Activated CD4-positive, alpha-beta memory T cell treated with anti-CD3 and anti-CD28 coated beads for 36 hours (primary cell): Measurements from ENCODE around the gene CXorf58. TPM values are rescaled to one million over a fixed set of nuclear protein-coding genes. Genes with fewer than 3 reads are reported as not detected.
"Not testable (repeated sequence)": the region's sequence is repeated elsewhere in the genome, so short reads cannot be mapped to it uniquely, and the experiment has no call there.

Experiments
- CTCF ChIA-PET: fragments of 350-600 bp; sonication (Branson Sonifier 250); formaldehyde crosslinking; loops from one replicate; lab custom pipeline; 2021; ENCODE audit warnings: antibody characterized with exemption, inconsistent platforms; lab: Charles Lee
- POLR2A ChIA-PET: fragments of 350-600 bp; sonication (Branson Sonifier 250); formaldehyde crosslinking; loops from one replicate; lab custom pipeline; 2021; ENCODE audit warnings: antibody characterized with exemption; lab: Charles Lee
- DNase-seq: peaks from one replicate; pipeline ENCODE4 v3.0.0-alpha.2; 2020
- H3K27ac Mint-ChIP-seq: one replicate; pipeline ENCODE4 v1.8.0; 2021; ENCODE audit warnings: mixed read lengths
- H3K27me3 Mint-ChIP-seq: one replicate; pipeline ENCODE4 v1.8.0; 2021; ENCODE audit warnings: mixed read lengths
- H3K36me3 Mint-ChIP-seq: one replicate; pipeline ENCODE4 v1.8.0; 2021; ENCODE audit warnings: mixed read lengths
- H3K4me1 Mint-ChIP-seq: one replicate; pipeline ENCODE4 v1.8.0; 2021; ENCODE audit warnings: low read depth, mixed read lengths
- H3K4me3 Mint-ChIP-seq: one replicate; pipeline ENCODE4 v1.8.0; 2021; ENCODE audit warnings: mild to moderate bottlenecking, mixed read lengths
- H3K9me3 Mint-ChIP-seq: one replicate; pipeline ENCODE4 v1.8.0; 2021; ENCODE audit warnings: mixed read lengths
- intact Hi-C: fragments of 100-400 bp; cut with micrococcal nuclease; formaldehyde crosslinking; loops from one replicate; pipeline ENCODE4 v1.15.1; 2023
- total RNA-seq, 2 experiments: library from RNA; stranded (reverse); gene quantifications; one replicate each; pipeline ENCODE4 v1.2.3, GENCODE V29; 2021

Gene CXorf58, protein sequence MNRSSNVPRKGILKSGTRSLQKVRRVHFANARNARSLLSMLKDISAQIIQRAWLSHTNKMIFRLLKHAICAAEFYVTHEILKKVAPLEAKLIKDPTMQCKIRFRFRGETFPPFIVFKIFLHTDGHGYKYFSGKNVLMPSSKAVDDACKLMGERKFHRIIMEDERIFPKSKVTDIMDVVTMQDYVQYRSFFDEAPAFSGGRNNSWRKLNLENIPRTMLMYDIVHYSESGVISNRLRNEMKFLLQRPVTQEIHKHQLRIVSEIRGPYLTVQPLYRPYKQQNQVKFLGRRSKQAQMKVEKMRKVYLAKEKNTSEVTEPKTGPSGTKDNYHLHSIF
- under 1 TPM in 1 of 2 experiments, not detected in 1; 0.17 TPM for total RNA-seq

DNA sequence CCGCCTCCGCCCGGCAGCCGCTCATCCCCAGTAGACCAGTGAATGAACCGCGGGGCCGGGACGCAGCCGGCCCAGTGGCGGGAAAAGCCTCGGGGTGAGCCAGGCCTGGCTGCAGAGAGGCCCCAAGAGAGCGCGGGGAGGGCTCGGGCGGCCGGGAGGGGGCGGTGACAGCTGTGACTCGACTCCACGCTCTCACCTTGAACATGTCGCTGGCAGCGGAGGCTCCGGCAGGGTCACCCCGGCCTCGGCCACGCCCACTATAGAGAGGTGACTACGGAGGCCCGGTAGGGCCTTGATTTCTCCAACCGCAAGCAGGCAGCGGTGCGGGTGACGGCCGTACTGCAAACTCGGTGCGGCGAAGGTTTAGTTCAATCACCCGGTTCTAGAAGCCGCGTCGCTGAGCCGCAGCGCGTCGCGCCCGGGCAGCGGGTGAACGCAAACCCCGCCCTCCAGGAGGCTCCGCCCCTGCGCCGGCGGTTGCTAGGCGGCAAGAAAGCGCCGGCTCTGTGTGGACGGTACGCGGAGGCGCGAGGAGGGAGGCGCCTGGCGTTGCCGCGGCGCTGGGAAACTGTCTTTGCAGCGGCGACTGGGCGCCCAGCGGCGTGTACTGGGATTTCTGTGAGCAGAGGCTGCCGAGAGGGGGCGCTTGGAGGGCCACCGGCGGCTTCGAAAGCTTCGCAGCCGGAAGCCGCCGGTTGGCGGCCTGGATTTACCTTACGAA lies at the start of gene CXorf58, which contains the start of gene APOO:
CXorf58 (plus strand) TSS at position 509 of the 721 bp plus-strand sequence. CDS start 2,297 bp downstream, outside the sequence.
APOO (minus strand) TSS at position 441 of the 721 bp plus-strand sequence; CDS start at position 205, 236 bp downstream.
- ChIA-PET CTCF (interaction anchor here (0.7 to 4.1 kb wide), 9 partner anchors 45 to 236 kb away, joined by 3 to 36 read pairs (median 3); partner anchors contain the start of genes EIF2S3, KLHL15 and SAT1), POLR2A (interaction anchor here (0.7 to 2.7 kb wide), 4 partner anchors 33 to 147 kb away, joined by 3 to 21 read pairs (median 6); partner anchors contain the start of genes EIF2S3 and SAT1)
- peak; percentile 94 for DNase-seq
- Mint-ChIP-seq H3K27me3 (no peaks in the 10 kb centered on the region), H3K27ac (peak within 1 kb of the TSS; percentile 87), H3K36me3 (no peaks in the 10 kb centered on the region), H3K9me3 (no peaks in the 10 kb centered on the region), H3K4me3 (peak within 1 kb of the TSS; percentile 74), H3K4me1 (peaks cover 21% of the 10 kb centered on the region)
- intact Hi-C loops = loop anchor here (1.0 to 5.0 kb wide), 8 partner anchors 46 to 335 kb away; partner anchors contain the start of genes EIF2S3, PRDX4 and SAT1

GRCh38 chrX:23859238-23859637 lies 48.6 kb upstream of the CXorf58 start:
- H3K27me3 Mint-ChIP-seq, H3K4me1 Mint-ChIP-seq, H3K27ac Mint-ChIP-seq, H3K36me3 Mint-ChIP-seq, H3K4me3 Mint-ChIP-seq, CTCF ChIA-PET, POLR2A ChIA-PET, intact Hi-C loops, DNase-seq, H3K9me3 Mint-ChIP-seq: not testable (repeated sequence)

- Mint-ChIP-seq H3K4me3 (no peak overlapping the region), H3K9me3 (no peaks in the 10 kb centered on the region), H3K27ac (no peak overlapping the region), H3K36me3 (peaks cover 5% of the 10 kb centered on the region), H3K27me3 (no peaks in the 10 kb centered on the region), H3K4me1 (peaks cover 4% of the 10 kb centered on the region)
- intact Hi-C loops = no loop called here
- CTCF ChIA-PET = no interaction called here
- POLR2A ChIA-PET = no interaction called here
- DNase-seq = peak; percentile 8
These were observed 46.5 kb upstream of the CXorf58 start for GRCh38 chrX:23861215-23861896.

DNA sequence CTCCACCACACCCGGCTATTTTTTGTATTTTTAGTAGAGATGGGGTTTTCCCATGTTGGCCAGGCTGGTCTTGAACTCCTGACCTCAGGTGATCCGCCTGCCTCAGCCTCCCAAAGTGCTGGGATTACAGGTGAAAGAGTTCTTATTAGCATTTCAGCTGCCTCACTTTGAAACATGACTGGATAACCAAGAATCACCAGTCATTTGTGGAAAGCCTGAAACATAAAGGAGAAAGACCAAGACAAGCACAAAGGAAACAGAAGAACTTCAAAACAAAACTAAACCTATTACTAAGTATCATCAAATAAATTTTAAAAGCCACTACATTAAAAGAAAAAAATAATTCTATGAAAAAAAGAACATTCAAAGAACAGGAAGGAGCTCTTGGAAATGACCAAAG lies 45.9 kb upstream of the CXorf58 start:
- H3K4me3 Mint-ChIP-seq, CTCF ChIA-PET, H3K27me3 Mint-ChIP-seq, H3K36me3 Mint-ChIP-seq, intact Hi-C loops, H3K27ac Mint-ChIP-seq, H3K4me1 Mint-ChIP-seq, H3K9me3 Mint-ChIP-seq: not testable (repeated sequence)
- DNase-seq = peak; percentile 17
- POLR2A ChIA-PET = interaction anchor here (0.6 kb wide), 1 partner anchor 171 kb away, joined by 4 read pairs; no protein-coding TSS in a partner anchor

GRCh38 chrX:23864742-23865326 lies 43.0 kb upstream of the CXorf58 start:
- ChIA-PET CTCF (no interaction called here), POLR2A (no interaction called here)
- no peak overlapping the region for H3K4me3 Mint-ChIP-seq
- H3K27me3 Mint-ChIP-seq = no peaks in the 10 kb centered on the region
- H3K36me3 Mint-ChIP-seq = peaks cover 5% of the 10 kb centered on the region
- intact Hi-C loops = no loop called here
- H3K4me1 Mint-ChIP-seq = peaks cover 4% of the 10 kb centered on the region
- no peaks in the 10 kb centered on the region for H3K9me3 Mint-ChIP-seq
- H3K27ac Mint-ChIP-seq = no peak overlapping the region
- no peak for DNase-seq

DNA sequence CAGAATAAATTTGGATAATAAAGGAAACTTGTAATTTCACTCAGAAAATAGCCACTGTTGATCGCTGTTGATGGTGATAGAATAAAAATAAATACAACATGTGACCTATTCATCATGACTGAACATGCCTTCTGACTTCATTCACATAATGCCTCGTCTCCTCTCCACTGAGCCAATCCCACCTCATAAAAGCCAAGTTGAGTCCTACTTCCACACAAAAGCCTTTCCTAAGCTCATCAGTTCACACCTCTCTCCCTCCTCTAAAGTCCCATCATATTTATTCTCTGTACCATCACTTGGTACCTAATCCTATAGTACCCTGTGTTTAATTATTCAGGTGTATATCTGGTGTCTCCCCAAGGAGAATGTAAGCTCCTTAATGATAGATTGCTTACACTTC lies 37.8 kb upstream of the CXorf58 start:
- Mint-ChIP-seq H3K27me3 (no peaks in the 10 kb centered on the region), H3K36me3 (peaks cover 3% of the 10 kb centered on the region), H3K9me3 (no peaks in the 10 kb centered on the region), H3K4me1 (no peaks in the 10 kb centered on the region), H3K27ac (no peak overlapping the region), H3K4me3 (no peak overlapping the region)
- CTCF ChIA-PET = no interaction called here
- POLR2A ChIA-PET = interaction anchor here (0.6 kb wide), 1 partner anchor 96 kb away, joined by 4 read pairs; no protein-coding TSS in a partner anchor
- intact Hi-C loops = no loop called here
- DNase-seq = no peak

DNA sequence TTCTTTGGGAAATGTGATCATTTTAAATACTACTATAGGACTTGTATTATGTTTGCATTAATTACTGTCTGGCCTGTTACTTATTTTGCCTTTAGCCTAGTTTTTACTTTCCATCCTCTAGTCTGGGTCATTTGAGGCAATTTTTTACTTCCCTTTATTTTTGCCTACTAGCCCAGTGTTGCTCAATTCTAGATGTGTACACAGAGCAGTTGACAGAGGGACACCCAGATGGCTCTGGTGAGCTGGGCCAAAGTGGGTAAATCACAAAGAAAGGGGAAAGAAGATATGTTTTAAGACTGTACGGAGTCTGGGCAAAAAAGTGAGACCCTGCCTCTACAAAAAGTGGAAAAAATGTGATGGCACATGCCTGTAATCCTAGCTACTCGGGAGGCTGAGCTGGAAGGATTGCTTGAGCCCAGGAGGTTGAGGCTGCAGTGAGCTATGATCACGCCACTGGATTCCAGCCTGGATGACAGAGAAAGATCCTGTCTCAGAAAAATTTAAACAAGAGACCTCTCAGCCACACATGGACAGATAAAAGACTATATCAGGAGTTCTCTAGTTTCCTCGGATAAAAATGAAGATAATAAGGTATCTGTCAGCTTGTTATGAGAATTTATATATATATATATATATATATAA lies 35.8 kb upstream of the CXorf58 start:
- Mint-ChIP-seq H3K4me3 (no peak overlapping the region), H3K27ac (no peak overlapping the region)
- POLR2A ChIA-PET = no interaction called here

DNA sequence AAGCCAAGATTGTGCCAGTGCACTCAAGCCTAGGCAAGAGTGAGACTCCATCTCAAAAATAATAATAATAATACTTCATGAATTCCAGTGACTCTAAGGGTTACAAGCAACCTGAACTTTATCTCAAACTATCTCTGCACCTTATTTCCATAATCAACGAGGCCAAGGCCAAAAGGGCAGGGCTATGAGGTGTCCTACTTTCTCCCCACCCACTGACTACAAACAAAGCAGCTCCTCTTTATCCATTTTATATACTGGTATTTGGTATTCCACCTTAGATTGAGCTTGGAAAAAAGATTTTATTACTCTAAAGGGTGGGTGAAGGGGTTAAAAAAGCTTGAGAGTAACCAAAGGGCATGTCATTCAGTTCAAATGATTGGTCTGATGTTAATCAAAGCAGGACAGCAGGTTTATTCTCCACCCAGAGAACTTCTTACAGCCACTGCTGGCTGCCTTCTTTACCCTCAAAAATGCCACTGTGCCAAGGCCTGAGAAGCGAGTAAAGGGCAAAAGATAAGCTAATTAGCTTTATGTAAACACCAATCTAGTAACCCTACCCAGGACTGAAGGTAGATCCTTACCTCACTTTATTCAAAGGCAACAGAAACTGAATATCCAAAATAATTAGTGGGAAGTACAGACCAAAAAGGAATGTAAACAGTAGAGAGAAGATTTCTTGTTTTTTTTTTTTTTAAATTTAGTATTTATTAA lies 28.3 kb upstream of the CXorf58 start:
- ChIA-PET POLR2A (no interaction called here), CTCF (interaction anchor here (1.8 kb wide), 1 partner anchor 22 kb away, joined by 5 read pairs; no protein-coding TSS in a partner anchor)
- Mint-ChIP-seq H3K4me3 (no peak overlapping the region), H3K36me3 (peaks cover 2% of the 10 kb centered on the region), H3K4me1 (peaks cover 13% of the 10 kb centered on the region), H3K9me3 (no peaks in the 10 kb centered on the region), H3K27me3 (no peaks in the 10 kb centered on the region), H3K27ac (no peak overlapping the region)
- no peak for DNase-seq
- intact Hi-C loops = no loop called here

More for the DNA sequence above, 35.8 kb upstream of the CXorf58 start:
- H3K9me3 Mint-ChIP-seq = no peaks in the 10 kb centered on the region
- no peaks in the 10 kb centered on the region for H3K4me1 Mint-ChIP-seq
- CTCF ChIA-PET = interaction anchor here (0.6 kb wide), 1 partner anchor 31 kb away, joined by 3 read pairs; no protein-coding TSS in a partner anchor
- no peak for DNase-seq
- H3K36me3 Mint-ChIP-seq = peaks cover 3% of the 10 kb centered on the region
- intact Hi-C loops = no loop called here
- no peaks in the 10 kb centered on the region for H3K27me3 Mint-ChIP-seq

GRCh38 chrX:23883737-23884354 lies 24.0 kb upstream of the CXorf58 start:
- intact Hi-C loops = no loop called here
- POLR2A ChIA-PET = no interaction called here
- CTCF ChIA-PET = no interaction called here
- peak; percentile 28 for DNase-seq
- Mint-ChIP-seq H3K4me1 (peaks cover 15% of the 10 kb centered on the region), H3K27me3 (no peaks in the 10 kb centered on the region), H3K27ac (no peak overlapping the region), H3K9me3 (no peaks in the 10 kb centered on the region), H3K4me3 (no peak overlapping the region), H3K36me3 (peaks cover 2% of the 10 kb centered on the region)

DNA sequence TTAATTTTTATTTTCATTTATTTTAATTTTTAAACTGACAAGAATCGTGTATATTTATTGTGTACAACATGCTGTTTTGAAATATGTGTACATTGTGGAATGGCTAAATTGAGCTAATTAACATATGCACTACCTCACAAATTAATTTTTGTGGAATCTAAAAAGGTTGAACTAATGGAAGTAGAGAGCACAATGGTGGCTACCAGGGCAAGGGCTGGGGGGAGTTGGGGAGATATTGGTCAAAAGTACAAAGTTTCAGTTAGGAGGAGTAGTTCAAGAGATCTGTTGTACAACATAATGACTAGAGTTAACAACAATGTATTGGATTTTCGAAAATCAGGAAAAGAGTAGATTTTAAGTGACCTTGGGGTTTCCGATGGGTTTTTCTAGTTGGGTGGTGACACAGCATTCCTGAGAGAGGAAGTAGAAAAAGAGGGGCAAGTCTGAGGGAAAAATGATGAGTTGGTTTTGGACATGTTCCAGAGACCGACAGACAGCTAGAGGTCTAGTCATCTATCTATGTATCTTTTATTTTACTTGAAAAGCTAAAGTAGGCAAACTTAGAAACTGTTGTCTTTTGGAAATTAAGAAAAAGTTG lies 23.3 kb upstream of the CXorf58 start:
- Mint-ChIP-seq H3K4me1 (peaks cover 15% of the 10 kb centered on the region), H3K4me3 (no peak overlapping the region), H3K27me3 (no peaks in the 10 kb centered on the region), H3K27ac (no peak overlapping the region), H3K9me3 (no peaks in the 10 kb centered on the region), H3K36me3 (peaks cover 2% of the 10 kb centered on the region)
- DNase-seq = no peak
- intact Hi-C loops = no loop called here
- CTCF ChIA-PET = no interaction called here
- POLR2A ChIA-PET = no interaction called here
